Measurements from ENCODE around the gene IGSF23.

GRCh38 chr19:44623080-44623479 is 9.7 kb downstream of the IGSF23 start:
- TF ChIP-seq CTCF (IDR thresholded peaks at IDR 0.05) (no peak), POLR2AphosphoS5 (IDR thresholded peaks at IDR 0.05) (no peak)

Measured in sigmoid colon (tissue), 4 donors.